H9 (cell line): ENCODE measurements around the gene CHCT1. TPM values are rescaled to one million over a fixed set of nuclear protein-coding genes. Genes with fewer than 3 reads are reported as not detected.

Experiments
- DNase-seq: peaks from one replicate; pipeline ENCODE4 v3.0.0-alpha.2; 2017
- H2AFZ ChIP-seq: one replicate; pipeline ENCODE4 v1.6.1; 2013; ENCODE audit warnings: mild to moderate bottlenecking, low read length, control low read depth, moderate library complexity
- H2AK5ac ChIP-seq: 2 replicates; pipeline ENCODE4 v1.6.1; 2013; ENCODE audit warnings: low read length, control low read depth, mixed read lengths; ENCODE audit not compliant: insufficient read length
- H2BK120ac ChIP-seq: one replicate; pipeline ENCODE4 v1.6.1; 2013; ENCODE audit warnings: low read depth, mild to moderate bottlenecking, low read length, control low read depth, inconsistent platforms; ENCODE audit not compliant: poor library complexity, severe bottlenecking
- H2BK12ac ChIP-seq: 2 replicates; pipeline ENCODE4 v1.6.1; 2013; ENCODE audit warnings: low read length, control low read depth, mixed read lengths, low read depth; ENCODE audit not compliant: insufficient read length
- H2BK15ac ChIP-seq: 2 replicates; pipeline ENCODE4 v1.6.1; 2013; ENCODE audit warnings: low read depth, low read length, control low read depth
- H2BK20ac ChIP-seq: one replicate; pipeline ENCODE4 v1.6.1; 2013; ENCODE audit warnings: low read depth, mild to moderate bottlenecking, low read length, control low read depth, inconsistent platforms; ENCODE audit not compliant: poor library complexity, severe bottlenecking
- H2BK5ac ChIP-seq: 2 replicates; pipeline ENCODE4 v1.6.1; 2013; ENCODE audit warnings: low read length, control low read depth, mixed read lengths; ENCODE audit not compliant: insufficient read length
- H3K14ac ChIP-seq: 2 replicates; pipeline ENCODE4 v1.6.1; 2013; ENCODE audit warnings: low read length, control low read depth; ENCODE audit not compliant: insufficient read depth
- H3K18ac ChIP-seq: 2 replicates; pipeline ENCODE4 v1.6.1; 2013; ENCODE audit warnings: low read depth, mild to moderate bottlenecking, mixed read lengths, low read length, control low read depth; ENCODE audit not compliant: insufficient read length
- H3K23ac ChIP-seq: 2 replicates; pipeline ENCODE4 v1.6.1; 2013; ENCODE audit warnings: low read length, control low read depth, mixed read lengths, low read depth; ENCODE audit not compliant: insufficient read length
- H3K23me2 ChIP-seq: 2 replicates; pipeline ENCODE4 v1.6.1; 2013; ENCODE audit warnings: low read depth, mild to moderate bottlenecking, mixed read lengths, low read length, control low read depth; ENCODE audit not compliant: insufficient read length, poor library complexity, severe bottlenecking
- H3K27ac ChIP-seq: 2 replicates; pipeline ENCODE4 v1.5.1; 2013; ENCODE audit warnings: low read length, control low read depth, mixed read lengths, low read depth; ENCODE audit not compliant: insufficient read length
- H3K27me3 ChIP-seq: 2 replicates; pipeline ENCODE4 v1.6.1; 2013; ENCODE audit warnings: low read length, control low read depth, inconsistent platforms; ENCODE audit not compliant: insufficient read depth
- H3K4ac ChIP-seq: 2 replicates; pipeline ENCODE4 v1.6.1; 2013; ENCODE audit warnings: low read depth, mild to moderate bottlenecking, control low read depth, inconsistent platforms, low read length, moderate library complexity
- H3K4me1 ChIP-seq: 2 replicates; pipeline ENCODE4 v1.6.1; 2013; ENCODE audit warnings: low read length, control low read depth, inconsistent platforms; ENCODE audit not compliant: insufficient read depth
- H3K4me2 ChIP-seq: 2 replicates; pipeline ENCODE4 v1.6.1; 2013; ENCODE audit warnings: low read length, control low read depth, mixed read lengths; ENCODE audit not compliant: insufficient read length, insufficient read depth
- H3K56ac ChIP-seq: 2 replicates; pipeline ENCODE4 v1.6.1; 2013; ENCODE audit warnings: low read depth, mild to moderate bottlenecking, mixed read lengths, low read length, control low read depth; ENCODE audit not compliant: insufficient read length
- H3K79me1 ChIP-seq: 2 replicates; pipeline ENCODE4 v1.6.1; 2013; ENCODE audit warnings: low read depth, mild to moderate bottlenecking, moderate library complexity, low read length, control low read depth, inconsistent platforms; ENCODE audit not compliant: insufficient read depth, poor library complexity, severe bottlenecking
- H3K79me2 ChIP-seq: 2 replicates; pipeline ENCODE4 v1.6.1; 2013; ENCODE audit warnings: low read length, control low read depth, inconsistent platforms; ENCODE audit not compliant: insufficient read depth
- H3K9ac ChIP-seq: 2 replicates; pipeline ENCODE4 v1.6.1; 2013; ENCODE audit warnings: low read length, control low read depth, mixed read lengths; ENCODE audit not compliant: insufficient read length; ENCODE audit errors: extremely low read depth
- H3K9me3 ChIP-seq: one replicate; pipeline ENCODE4 v1.6.1; 2013; ENCODE audit warnings: low read depth, low read length, inconsistent platforms; ENCODE audit not compliant: control insufficient read depth
- H3T11ph ChIP-seq: one replicate; pipeline ENCODE4 v1.6.1; 2013; ENCODE audit warnings: mild to moderate bottlenecking, low read length, control low read depth, inconsistent platforms
- H4K20me1 ChIP-seq: one replicate; pipeline ENCODE4 v1.6.1; 2013; ENCODE audit not compliant: control insufficient read depth, insufficient read length, insufficient read depth
- H4K5ac ChIP-seq: 2 replicates; pipeline ENCODE4 v1.6.1; 2013; ENCODE audit warnings: low read depth, mild to moderate bottlenecking, mixed read lengths, low read length, control low read depth; ENCODE audit not compliant: insufficient read length
- H4K8ac ChIP-seq: replicated peaks from 2 replicates; pipeline ENCODE4 v1.6.1; 2013; ENCODE audit warnings: low read length, control low read depth, mixed read lengths, low read depth; ENCODE audit not compliant: insufficient read length
- H4K91ac ChIP-seq: 2 replicates; pipeline ENCODE4 v1.6.1; 2013; ENCODE audit warnings: low read depth, mild to moderate bottlenecking, moderate library complexity, mixed read lengths, low read length, control low read depth; ENCODE audit not compliant: insufficient read length
- H3K27ac Mint-ChIP-seq, 3 experiments: 2 replicates in 2 of 3; 3 replicates in 1 of 3; pipeline ENCODE4 v1.8.0; 2020 to 2021; ENCODE audit warnings: mixed read lengths in 3 of 3, mild to moderate bottlenecking in 1 of 3, moderate library complexity in 1 of 3
- H3K27me3 Mint-ChIP-seq: 2 replicates; pipeline ENCODE4 v1.8.0; 2021; ENCODE audit warnings: low read depth, mild to moderate bottlenecking, moderate library complexity, mixed read lengths
- H3K36me3 Mint-ChIP-seq, 3 experiments: 2 replicates in 2 of 3; 3 replicates in 1 of 3; pipeline ENCODE4 v1.8.0; 2020 to 2021; ENCODE audit warnings: low read depth in 3 of 3, mixed read lengths in 3 of 3; ENCODE audit not compliant: insufficient read depth in 1 of 3
- H3K4me1 Mint-ChIP-seq, 2 experiments: 2 replicates each; pipeline ENCODE4 v1.8.0; 2020; ENCODE audit warnings: mixed read lengths in 2 of 2
- H3K4me3 Mint-ChIP-seq, 2 experiments: 2 replicates in 1 of 2; 3 replicates in 1 of 2; pipeline ENCODE4 v1.8.0; 2020 to 2021; ENCODE audit warnings: mild to moderate bottlenecking in 2 of 2, mixed read lengths in 2 of 2, moderate library complexity in 1 of 2
- H3K9me3 Mint-ChIP-seq, 2 experiments: 2 replicates in 1 of 2; 3 replicates in 1 of 2; pipeline ENCODE4 v1.8.0; 2020; ENCODE audit warnings: mild to moderate bottlenecking in 2 of 2, mixed read lengths in 2 of 2, moderate library complexity in 1 of 2
- CTCF ChIP-seq: fragments of 200-600 bp; sonication (generic); conservative IDR thresholded peaks from 3 replicates; pipeline ENCODE4 v1.8.0; 2021; ENCODE audit warnings: antibody characterized with exemption, mild to moderate bottlenecking
- WGBS: extraction: QIAGEN DNeasy Blood & Tissue Kit; methylation state at CpG from one replicate; pipeline ENCODE4 v1.1.7; 2013; ENCODE audit warnings: missing lambda C conversion rate, low lambda C conversion rate, mixed read lengths; ENCODE audit not compliant: insufficient read length; ENCODE audit errors: extremely low coverage; 5-methylcytosine and 5-hydroxymethylcytosine counted together
- total RNA-seq: library from RNA; stranded (reverse); gene quantifications from 2 replicates; pipeline ENCODE4 v1.2.1, GENCODE V29; 2021

CHCT1 gene
- total RNA-seq, 1 experiment from 2014 or later, result not detected

- peaks cover 6% of the 10 kb centered on the region; the same call in 1 of the 2 replicates for H3K79me2 ChIP-seq
These were observed 26.7 kb upstream of the CHCT1 start for GRCh38 chr17:60395508-60396065.

More at GRCh38 chr17:60395508-60396065, 26.7 kb upstream of the CHCT1 start:
- Mint-ChIP-seq H3K27me3 (no peaks in the 10 kb centered on the region), H3K4me3 (no peak overlapping the region), H3K9me3 (no peaks in the 10 kb centered on the region), H3K36me3 (no peaks in the 10 kb centered on the region), H3K4me1 (peaks cover 11% of the 10 kb centered on the region in 2 experiments), H3K27ac (no peak overlapping the region)
- Histone ChIP-seq H2BK15ac (no peak overlapping the region), H2BK120ac (no peak overlapping the region), H3K56ac (no peak overlapping the region), H3K18ac (no peak overlapping the region), H3K23me2 (peaks cover 10% of the 10 kb centered on the region), H3K79me1 (no peaks in the 10 kb centered on the region), H4K91ac (no peak overlapping the region), H4K20me1 (no peaks in the 10 kb centered on the region), H2BK12ac (no peak overlapping the region), H4K8ac (no peak overlapping the region), H3K14ac (no peak overlapping the region), H4K5ac (no peak overlapping the region), H3T11ph (no peak overlapping the region), H2BK5ac (no peak overlapping the region), H3K9me3 (no peaks in the 10 kb centered on the region), H3K27ac (no peak overlapping the region), H3K9ac (no peak overlapping the region), H3K27me3 (no peaks in the 10 kb centered on the region), H3K4me1 (peaks cover 2% of the 10 kb centered on the region; the same call in 1 of the 2 replicates), H2AFZ (no peak overlapping the region), H3K4ac (no peak overlapping the region), H2AK5ac (no peak overlapping the region), H3K4me2 (no peak overlapping the region), H2BK20ac (no peak overlapping the region), H3K23ac (no peak overlapping the region)
- DNase-seq, result no peak
- WGBS, result no CpG with 5 or more reads among the region's 4 CpGs
- no peak for TF ChIP-seq CTCF
